ENCODE data around the gene SEMG2. TPM values are rescaled to one million over a fixed set of nuclear protein-coding genes. Genes with fewer than 3 reads are reported as not detected.

SEMG2 gene
- total RNA-seq, 2 donors from 2014 or later = not detected

DNA sequence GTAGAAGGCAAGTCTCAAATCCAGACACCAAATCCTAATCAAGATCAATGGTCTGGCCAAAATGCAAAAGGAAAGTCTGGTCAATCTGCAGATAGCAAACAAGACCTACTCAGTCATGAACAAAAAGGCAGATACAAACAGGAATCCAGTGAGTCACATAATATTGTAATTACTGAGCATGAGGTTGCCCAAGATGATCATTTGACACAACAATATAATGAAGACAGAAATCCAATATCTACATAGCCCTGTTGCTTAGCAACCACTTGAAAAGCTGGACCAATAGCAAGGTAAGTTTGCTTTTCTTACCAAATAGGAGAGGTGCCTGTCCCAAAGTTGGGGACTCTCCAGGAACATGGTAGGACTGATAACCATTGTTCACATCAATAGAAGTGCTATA, 2.0 kb downstream of the SEMG2 start:
- intact Hi-C loops (cut with DNase I) = no loop called here
- no peak for DNase-seq
- no peak for ATAC-seq

DNA sequence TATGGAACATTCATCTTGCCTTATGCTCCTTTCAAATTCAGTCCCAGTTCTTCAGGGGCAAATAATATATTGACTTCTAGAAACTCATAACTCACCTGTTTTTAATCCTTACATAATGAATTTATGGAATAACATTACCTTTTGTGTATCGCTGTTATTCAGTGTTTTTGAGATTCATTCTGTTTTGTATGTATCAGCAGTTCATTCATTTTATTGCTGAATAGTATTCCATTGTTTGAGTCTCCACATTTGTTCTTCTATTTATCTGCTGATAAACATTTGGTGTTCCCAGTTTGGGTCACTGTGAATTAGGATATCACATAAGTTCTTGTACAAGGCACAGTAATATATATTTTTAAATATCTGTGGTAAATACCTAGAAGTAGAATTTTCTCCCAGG, 5.1 kb downstream of the SEMG2 start:
- no peak for ATAC-seq
- intact Hi-C loops (cut with DNase I) = no loop called here

DNA sequence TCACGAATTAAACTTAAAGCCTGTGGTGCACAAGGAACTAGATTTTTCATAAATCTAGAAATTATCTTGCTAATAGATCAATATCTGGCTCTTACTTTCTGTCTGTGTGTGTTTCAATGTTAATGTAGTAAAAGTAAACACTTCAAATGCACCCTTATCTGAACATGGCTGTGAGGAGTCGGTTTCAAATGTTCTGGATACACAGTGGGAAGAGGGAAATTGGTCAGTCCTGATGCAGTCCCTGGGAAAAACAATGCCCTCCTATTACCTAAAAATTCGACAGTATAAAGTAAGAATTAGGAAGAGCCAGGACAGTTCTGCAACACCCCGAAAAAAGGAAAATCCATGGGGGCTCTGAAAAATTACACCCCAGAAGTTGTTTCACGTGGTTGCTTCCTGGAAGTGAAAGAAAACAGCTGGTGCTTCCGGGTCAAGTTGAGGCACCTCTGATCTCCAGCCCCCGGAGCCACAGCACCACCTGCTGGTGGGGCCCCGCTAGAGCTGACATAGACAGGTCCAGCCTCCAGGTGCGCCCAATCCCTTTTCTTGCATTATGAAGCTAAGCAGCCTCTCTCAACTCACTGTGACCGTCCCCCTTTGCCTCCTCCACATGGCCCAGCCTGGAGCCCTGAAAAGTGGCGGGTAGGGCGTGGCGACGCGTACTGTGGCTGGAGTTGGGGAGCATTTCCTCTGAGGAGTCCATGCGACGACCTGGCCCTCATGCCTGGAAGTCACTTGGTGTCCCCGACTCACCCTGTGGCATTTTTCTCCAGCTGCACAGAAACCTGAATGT, 8.3 kb downstream of the SEMG2 start:
- no peak for ATAC-seq
- intact Hi-C loops (cut with DNase I) = no loop called here
- no peak for DNase-seq

More for the DNA sequence above, 5.1 kb downstream of the SEMG2 start:
- DNase-seq = no peak

DNA sequence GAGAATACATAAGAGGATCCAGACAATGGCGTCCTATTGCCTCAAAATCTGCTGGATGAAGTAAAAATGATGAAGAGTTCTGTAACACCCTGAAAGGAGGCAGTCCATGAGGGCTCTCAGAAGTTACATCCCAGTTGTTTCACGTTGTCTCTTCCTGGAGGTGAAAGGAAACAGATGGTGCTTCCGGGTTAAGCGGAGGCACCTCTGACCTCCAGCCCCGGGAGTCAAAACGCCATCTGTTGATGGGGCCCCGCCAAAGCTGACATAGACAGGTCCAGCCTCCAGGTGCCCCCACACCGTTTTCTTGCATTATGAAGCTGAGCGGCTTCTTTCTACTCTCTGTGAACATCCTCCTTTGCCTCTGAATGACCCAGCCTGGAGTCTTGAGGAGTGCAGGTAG, 9.5 kb downstream of the SEMG2 start:
- intact Hi-C loops (cut with DNase I) = no loop called here
- no peak for ATAC-seq
- no peak for DNase-seq

DNA sequence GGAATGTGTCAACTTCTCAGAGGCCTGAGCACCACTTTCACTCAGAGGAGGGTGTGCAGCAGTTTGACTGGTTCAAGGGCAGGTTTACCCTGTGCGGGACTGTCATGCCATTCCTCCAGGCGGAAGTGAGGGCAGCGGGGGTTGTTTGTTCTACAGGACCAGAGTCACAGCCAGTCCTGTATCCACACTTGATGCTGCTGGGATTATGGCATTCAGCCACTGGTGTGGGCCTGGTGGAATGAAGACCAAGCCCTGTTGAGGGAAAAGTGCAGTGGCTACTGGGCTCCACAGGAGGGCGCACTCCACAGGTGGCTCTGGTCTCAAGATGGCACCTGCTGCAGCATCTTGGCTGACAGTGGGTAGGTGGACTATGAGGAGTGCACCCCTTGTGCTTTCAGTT, 14.8 kb downstream of the SEMG2 start:
- DNase-seq = no peak
- intact Hi-C loops (cut with DNase I) = no loop called here
- no peak for ATAC-seq

DNA sequence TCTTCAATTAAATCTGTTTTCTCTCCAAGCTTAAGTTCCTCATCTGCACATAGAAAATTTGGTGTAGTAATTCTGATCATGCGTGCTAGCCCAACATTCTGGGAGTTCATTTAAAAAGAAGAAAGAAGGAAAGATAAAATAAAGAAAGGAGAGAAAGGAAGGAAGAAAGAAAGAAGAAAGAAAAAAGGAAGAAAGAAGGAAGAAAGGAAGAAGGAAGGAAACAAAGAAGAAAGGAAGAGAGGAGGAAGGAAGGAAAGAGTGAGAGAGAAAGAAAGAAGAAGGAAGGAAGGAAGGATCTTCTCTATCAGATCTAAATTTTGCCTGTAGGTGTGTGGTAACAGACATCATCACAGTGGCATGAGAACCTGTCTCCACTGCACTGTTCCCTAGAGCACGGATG, 17.0 kb downstream of the SEMG2 start:
- intact Hi-C loops (cut with DNase I) = no loop called here
- no peak for ATAC-seq
- no peak for DNase-seq

DNA sequence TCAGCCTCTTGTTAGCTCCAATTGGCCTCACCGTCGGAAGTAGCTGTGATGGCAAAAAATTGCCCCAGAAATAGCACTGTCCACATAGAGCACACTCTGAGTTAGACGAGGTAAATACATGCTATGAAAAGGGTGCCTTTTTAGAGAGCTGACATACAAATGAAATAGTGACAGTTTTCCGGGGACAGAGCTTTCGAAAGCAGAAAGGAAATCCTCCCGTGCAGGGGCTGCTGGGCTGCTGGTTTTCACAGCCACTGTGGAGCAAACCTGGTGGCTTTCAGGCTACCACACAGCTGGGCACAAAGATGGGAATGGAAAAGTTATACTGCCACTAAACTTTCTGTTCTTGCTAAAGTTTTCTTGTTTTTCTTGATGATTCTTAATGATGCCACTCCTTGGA, 24.9 kb downstream of the SEMG2 start:
- intact Hi-C loops (cut with DNase I) = no loop called here
- no peak for ATAC-seq
- DNase-seq = no peak

DNA sequence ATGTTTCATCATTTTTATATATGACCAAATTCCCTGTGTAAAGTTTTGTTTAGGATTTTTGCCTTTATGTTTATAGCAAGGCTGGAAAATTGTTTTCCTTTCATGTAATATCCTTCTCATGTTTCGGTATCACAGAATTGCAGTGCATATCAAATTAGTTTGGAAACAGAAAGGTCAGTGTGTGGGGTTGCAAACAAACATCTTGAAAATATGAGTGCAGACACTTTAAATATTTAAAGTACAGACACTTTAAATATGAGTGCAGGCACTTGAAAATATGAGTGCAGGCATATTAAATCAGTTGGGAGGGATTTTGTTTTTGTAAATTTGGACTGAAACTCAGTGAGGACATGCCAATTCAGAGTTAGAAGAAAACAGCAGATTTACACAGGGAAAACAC, 26.7 kb downstream of the SEMG2 start:
- no peak for ATAC-seq
- intact Hi-C loops (cut with DNase I) = no loop called here
- no peak for DNase-seq

DNA sequence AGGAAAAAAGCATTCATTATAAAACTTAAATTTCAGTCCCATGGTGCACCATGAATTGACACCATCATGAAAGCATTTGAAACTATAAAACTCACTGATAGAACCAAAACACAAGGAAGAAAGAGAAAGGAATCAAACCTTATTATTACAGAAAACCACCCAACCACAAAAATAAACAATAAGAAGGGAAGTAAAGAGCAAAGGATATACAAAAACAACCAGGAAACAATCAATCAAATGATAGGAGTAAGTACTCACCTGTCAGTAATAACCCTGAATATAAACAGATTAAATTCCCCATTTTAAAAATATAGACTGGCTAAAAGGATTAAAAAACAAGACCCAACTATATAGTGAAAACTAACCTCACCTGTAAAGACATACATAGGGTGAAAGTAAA, 27.4 kb downstream of the SEMG2 start:
- ATAC-seq (no peak), DNase-seq (no peak)
- intact Hi-C loops (cut with DNase I) = no loop called here

DNA sequence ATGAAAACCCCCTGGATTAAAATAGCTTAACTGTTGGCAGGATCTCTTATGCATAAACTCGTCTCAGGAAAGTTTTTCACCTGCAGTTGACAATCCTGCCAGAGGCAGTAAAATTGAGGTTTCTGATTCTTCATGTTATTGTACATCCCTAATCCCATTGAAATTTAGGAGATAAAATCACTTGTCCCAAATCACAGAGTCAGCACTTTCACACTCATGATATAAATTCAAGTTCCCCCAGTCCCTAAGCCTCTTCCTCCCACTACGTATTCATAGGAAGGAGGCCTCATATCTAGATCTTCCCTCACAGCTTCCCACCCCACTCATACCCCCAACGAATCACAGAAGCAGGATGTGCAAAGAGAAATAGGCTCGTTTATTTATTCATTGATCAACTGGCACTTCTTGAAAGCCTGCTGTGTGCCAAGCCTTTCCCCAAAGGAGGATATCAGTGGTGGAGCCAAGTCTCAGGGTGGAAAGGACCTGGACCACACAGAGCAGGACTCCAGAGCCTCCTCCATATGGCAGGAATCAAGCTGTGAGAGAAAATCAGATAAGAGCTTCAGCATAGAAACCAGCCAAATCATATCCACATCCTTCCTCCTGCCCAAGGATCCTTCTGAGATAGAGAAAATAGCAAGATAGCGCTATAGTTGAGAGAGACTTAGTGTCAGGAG, 30.8 kb downstream of the SEMG2 start:
- no peak for DNase-seq
- intact Hi-C loops (cut with DNase I) = no loop called here
- no peak for ATAC-seq

DNA sequence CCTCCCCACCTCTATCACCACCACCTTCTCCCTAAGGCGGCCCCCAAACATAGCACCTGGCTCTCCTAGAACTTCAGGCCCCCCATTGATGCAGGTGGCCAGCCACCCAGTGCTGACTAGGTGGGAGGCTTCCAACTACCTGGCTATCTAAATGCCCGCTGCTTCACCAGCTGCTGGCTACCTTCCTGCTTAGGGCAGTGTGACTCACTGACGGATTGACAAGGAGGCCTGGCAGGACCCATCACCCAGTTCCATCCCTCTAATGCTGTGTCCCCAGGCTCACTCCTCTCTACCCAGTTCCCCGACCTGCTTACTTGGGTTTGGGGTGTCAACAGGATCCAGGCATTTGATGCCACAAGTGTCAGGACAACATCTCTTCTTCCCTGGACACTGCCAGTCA, 32.1 kb downstream of the SEMG2 start:
- DNase-seq = no peak
- ATAC-seq = peak in 1 of 2 donors; percentile 52
- intact Hi-C loops (cut with DNase I) = no loop called here

DNA sequence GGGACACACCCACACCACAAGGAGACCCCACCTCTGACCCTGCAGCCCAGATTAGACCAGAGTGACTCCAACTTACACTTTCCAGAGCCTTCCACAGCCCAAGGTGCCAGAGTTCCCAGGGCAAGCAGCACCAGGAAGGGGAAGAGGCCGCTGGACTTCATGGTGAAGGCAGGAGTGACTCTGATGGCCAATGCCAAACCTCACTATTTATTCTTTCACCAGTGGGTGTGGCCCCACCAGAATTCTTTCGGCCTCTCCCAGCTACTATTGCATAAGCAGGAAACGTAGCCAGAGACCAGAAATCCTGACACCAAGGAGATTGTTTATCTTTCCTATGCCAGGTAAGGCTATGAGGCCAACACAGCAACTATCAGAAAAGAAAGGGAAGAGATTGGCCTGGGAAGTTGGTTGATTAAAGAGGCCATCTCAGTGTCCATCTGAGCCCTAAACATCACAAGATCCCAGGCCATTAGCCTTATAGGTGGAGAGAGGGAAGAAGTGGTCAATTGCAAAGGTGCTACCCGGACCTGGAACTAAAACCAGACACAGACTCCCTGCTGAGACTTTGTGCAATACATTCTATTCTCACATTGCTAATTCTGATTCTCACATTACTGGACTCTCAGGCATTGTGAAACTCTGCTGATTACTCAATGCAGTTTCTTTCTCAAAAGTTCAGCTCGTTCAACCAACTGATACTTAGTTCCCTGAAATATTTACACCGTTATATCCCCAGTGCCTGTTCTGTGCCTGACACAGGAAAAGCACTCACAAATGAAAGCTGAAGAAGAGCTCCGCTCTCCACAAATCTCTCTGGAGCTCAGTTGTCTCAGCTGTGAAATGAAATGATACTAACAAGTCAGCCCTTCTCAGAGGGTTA, 33.5 kb downstream of the SEMG2 start, which contains the start of gene SLPI:
TSS of gene SLPI (minus strand) at position 182 of the 880 bp plus-strand sequence. CDS start at position 161, 21 bp downstream.
- ATAC-seq = peak; percentile 67 to 88
- DNase-seq = peak; percentile 36
- intact Hi-C loops (cut with DNase I) = no loop called here

DNA sequence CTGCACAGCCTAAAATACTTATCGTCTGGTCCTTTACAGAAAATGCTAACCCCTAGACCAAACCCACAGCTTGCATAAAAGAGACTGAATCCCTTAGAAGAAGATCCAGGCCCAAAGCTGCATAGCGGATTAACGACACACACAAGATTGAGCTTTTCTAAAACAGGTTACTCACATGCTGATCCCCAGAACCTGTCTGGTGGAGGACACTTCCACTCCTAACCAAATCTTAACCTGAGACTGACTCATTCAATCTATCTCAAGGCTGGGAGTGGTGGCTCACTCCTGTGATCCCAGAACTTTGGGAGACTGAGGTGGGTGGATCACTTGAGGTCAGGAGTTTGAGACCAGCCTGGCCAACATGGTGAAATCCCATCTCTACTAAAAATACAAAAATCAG, 36.0 kb downstream of the SEMG2 start:
- intact Hi-C loops (cut with DNase I) = no loop called here
- ATAC-seq = no peak
- DNase-seq = no peak

DNA sequence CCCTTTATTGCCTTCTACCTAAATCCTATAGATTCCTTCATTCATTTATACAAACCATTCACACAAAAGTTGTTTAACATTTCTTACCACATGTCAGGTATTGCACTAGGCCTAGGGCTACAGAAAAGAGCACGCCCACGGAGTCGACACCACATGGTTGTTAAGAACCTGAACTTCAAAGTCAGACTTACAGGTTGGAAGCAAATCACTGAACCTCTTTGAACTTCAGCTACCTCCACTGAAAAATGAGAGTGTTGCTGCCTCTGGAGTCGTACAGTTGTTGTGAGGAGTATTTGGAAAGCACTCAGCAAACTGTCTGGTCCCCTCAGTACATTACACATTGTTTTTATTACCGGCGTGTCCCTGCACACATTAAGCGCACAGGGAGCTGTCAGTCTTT, 36.5 kb downstream of the SEMG2 start:
- DNase-seq (no peak), ATAC-seq (no peak)
- intact Hi-C loops (cut with DNase I) = no loop called here

DNA sequence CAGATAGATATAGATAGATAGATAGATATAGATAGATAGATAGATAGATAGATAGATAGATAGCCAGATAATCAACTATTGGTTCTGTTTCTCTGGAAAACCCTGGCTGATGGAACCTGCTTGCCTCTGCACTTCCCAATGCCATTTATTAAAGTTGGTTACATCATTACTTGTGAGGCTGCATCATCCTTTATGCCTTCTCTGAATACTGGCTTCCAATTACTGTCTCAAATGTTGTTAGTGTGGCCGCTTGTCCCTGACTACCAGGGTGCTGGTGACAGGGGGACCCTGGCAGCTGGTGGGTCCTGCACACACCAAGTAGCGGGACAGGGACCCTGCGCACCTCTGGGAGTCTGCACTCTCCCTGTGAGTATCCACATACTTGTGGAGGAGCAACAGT, 37.1 kb downstream of the SEMG2 start:
- no peak for DNase-seq
- intact Hi-C loops (cut with DNase I) = no loop called here
- ATAC-seq = no peak

DNA sequence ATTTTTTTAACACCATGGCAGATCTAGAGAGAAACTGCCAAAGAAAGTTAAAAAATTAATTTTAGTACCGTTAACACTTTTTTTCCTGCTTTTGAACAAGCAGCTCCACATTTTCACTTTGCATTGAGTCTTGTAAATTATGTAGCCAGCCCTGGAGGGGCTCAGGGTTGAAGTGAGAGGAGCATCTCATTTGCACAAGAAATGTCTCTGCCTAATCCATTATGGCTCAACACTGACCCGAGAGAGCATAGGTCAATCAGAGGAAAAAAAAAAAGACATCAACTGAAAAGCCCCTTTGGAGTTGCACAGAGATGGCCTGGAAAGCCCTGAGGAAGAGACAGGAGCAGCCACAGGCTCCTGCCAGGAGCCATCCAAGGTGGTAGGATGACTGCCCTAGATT, 37.5 kb downstream of the SEMG2 start:
- intact Hi-C loops (cut with DNase I) = no loop called here
- ATAC-seq (no peak), DNase-seq (no peak)

DNA sequence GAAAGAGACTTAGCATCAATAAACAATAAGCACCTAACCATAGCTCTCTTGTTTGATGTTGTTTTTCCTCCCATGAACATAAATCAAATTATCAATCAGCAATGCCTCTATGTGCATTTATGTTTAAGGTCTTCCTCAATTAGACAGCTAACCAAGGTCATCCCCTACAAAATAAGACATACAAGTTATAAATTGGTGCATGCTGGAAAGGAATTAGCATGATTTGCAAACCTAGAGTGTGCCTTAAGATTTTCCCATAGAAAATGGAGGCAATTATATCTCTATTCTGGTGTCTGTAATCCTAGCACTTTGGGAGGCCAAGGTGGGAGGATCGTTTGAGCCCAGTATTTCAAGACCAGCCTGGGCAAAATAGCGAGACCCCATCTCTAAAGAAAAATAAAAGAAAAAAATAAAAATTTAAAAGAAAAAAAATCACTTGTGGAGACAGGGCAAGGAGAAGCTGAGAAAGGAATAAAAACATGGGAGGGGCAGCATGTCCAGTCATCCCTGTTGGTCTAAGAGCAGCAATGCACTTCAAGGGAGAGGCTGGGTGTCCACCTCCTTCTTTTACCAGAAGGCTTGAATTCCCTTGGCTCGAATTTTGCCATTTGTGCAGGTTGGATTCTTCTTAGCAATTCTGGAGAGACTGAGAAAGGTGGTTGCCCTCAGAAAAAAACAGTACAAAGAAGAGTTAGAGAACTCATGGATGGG, 42.5 kb downstream of the SEMG2 start:
- DNase-seq (no peak), ATAC-seq (no peak)
- intact Hi-C loops (cut with DNase I) = no loop called here

DNA sequence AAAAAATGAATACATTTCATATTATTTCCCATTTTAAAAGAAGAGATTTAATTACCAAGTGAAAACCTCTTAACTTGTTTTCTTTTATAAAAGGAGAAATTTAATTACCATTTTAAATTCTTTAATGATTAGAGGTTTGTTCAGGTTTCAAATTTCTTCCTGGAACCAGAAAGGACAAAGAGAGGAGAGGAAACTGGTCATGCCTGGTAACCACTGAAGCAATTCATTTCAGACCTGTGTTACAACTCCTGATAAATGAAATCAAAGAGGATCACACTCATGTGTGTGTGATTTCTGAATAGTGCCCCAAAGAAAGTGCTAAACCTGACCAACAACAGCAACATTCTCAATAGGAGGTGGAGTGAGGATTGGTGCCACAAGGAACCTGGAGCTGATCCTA, 45.8 kb downstream of the SEMG2 start:
- ATAC-seq (no peak), DNase-seq (no peak)
- intact Hi-C loops (cut with DNase I) = no loop called here

DNA sequence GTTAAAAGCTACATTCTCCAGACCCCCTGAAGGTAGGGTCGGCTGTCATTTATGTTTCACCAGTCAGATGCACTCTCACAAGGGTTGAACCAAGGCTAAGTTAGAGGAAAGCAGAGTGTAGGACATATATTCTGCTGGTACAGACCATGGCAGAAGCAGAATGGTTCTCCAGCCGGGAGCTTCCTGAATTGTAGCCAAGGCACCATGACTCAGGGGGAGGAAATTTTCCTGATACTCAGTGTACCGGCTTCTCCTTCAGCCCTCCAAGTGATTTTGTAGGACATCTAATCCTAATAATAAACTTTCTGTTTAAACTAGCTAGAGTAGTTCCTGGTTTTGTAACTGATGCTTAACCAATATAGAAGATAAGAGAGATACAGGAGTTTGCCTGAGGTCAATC, 47.4 kb downstream of the SEMG2 start:
- ATAC-seq (peak in 1 of 2 donors; percentile 51), DNase-seq (no peak)
- intact Hi-C loops (cut with DNase I) = no loop called here
